Inferior parietal cortex (tissue), 1 donor: ENCODE results near the gene MDM1.

Experiments used
- DNase-seq: peaks from one replicate; pipeline ENCODE4 v3.0.0-alpha.2; 2016; ENCODE audit errors: extremely low spot score

The MDM1 gene

GRCh38 chr12:68271346-68271745 is 60.8 kb downstream of the MDM1 start:
- DNase-seq: no peak

GRCh38 chr12:68270358-68270757 is 61.8 kb downstream of the MDM1 start:
- DNase-seq: no peak

- DNase-seq: no peak
Observed at GRCh38 chr12:68269779-68270178, 62.4 kb downstream of the MDM1 start.

GRCh38 chr12:68268967-68269366 is 63.2 kb downstream of the MDM1 start:
- DNase-seq: no peak

- DNase-seq: no peak
Observed at GRCh38 chr12:68267892-68268396, 64.2 kb downstream of the MDM1 start.

GRCh38 chr12:68264857-68265256 is 67.3 kb downstream of the MDM1 start:
- no peak for DNase-seq

- DNase-seq: no peak
Observed at GRCh38 chr12:68264158-68264855, 67.9 kb downstream of the MDM1 start.

- no peak for DNase-seq
Observed at GRCh38 chr12:68263366-68263765, 68.8 kb downstream of the MDM1 start.

- DNase-seq: no peak
Observed at GRCh38 chr12:68261896-68262295, 70.3 kb downstream of the MDM1 start.

- DNase-seq: no peak
Observed at GRCh38 chr12:68260153-68260552, 72.0 kb downstream of the MDM1 start.

- no peak for DNase-seq
Observed at GRCh38 chr12:68259318-68259940, 72.7 kb downstream of the MDM1 start.

- no peak for DNase-seq
Observed at GRCh38 chr12:68253504-68253903, 78.7 kb downstream of the MDM1 start, which contains the start of gene IL22. IL22 (minus strand) TSS chr12:68253604; CDS start chr12:68253448, 156 bp downstream.

- no peak for DNase-seq
Observed at GRCh38 chr12:68252077-68252476, 80.1 kb downstream of the MDM1 start.

GRCh38 chr12:68250454-68250853 is 81.7 kb downstream of the MDM1 start:
- DNase-seq: no peak

- DNase-seq: no peak
Observed at GRCh38 chr12:68247785-68248184, 84.4 kb downstream of the MDM1 start.

- no peak for DNase-seq
Observed at GRCh38 chr12:68246350-68246749, 85.8 kb downstream of the MDM1 start.

GRCh38 chr12:68245180-68246021 is 86.8 kb downstream of the MDM1 start:
- no peak for DNase-seq
